ENCODE data around the gene ITPRID2.

DNA sequence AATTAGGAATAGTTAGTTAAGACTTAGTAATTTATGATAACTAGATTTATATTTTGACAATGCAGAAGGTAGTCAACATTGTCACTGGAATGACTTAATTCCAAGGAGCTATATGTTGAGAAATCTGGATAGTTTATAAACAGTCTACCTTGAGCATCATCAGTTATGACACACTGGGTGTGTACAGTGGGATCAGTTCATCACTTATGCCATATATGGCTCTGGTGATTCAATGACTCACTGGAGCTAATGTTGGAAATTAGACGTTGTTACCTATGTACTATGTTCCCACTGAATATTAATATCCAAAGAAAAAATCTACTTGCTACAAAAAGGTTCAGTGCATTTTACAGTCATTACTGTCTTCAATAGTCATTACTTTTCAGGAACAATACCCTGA, 34.0 kb upstream of the ITPRID2 start:
- TF ChIP-seq CTCF (optimal IDR thresholded peaks at IDR 0.05 in 1 of 3, IDR thresholded peaks at IDR 0.05 in 1 of 3, conservative IDR thresholded peaks at IDR 0.05 in 1 of 3; ENCODE audit: extremely low read depth in 1 of 3, insufficient read depth in 2 of 3, low read length in 3 of 3) (no peak), EZH2 (IDR thresholded peaks at IDR 0.05; ENCODE audit: low read length) (no peak)

Data from keratinocyte (primary cell).